GM12878 (cell line): ENCODE measurements around the gene CYP26A1. TPM values are rescaled to one million over a fixed set of nuclear protein-coding genes. Genes with fewer than 3 reads are reported as not detected.

Experiments
- ATAC-seq: fragments of 200-7000 bp; cut with Tn5 transposase; 3 replicates; pipeline ENCODE4 v1.9.1; 2020; ENCODE audit warnings: mild to moderate bottlenecking, moderate library complexity
- BruUV-seq: library from RNA; stranded (reverse); fragments of 400-500 nt; replicated peaks from 2 replicates; lab custom pipeline; 2021; lab: Mats Ljungman, UMichigan
- CTCF ChIA-PET: fragments of 300-600 bp; sonication (Branson Sonifier 250); formaldehyde crosslinking; extraction: SDS; loops from one replicate; lab custom pipeline; 2021; ENCODE audit warnings: inconsistent platforms; lab: Yijun Ruan, JAX
- POLR2A ChIA-PET: fragments of 350-600 bp; formaldehyde crosslinking; extraction: SDS; loops from one replicate; lab custom pipeline; 2021; ENCODE audit warnings: inconsistent platforms; lab: Charles Lee
- RAD21 ChIA-PET: fragments of 300-600 bp; sonication (Branson Sonifier 250); formaldehyde crosslinking; loops from one replicate; lab custom pipeline; 2023; ENCODE audit warnings: antibody characterized with exemption; ENCODE audit not compliant: unreplicated experiment; lab: Charles Lee
- SMC1A ChIA-PET: fragments of 300-600 bp; sonication (Branson Sonifier 250); formaldehyde crosslinking; loops from one replicate; lab custom pipeline; 2023; ENCODE audit not compliant: unreplicated experiment, uncharacterized antibody; lab: Charles Lee
- DNase-seq: peaks from one replicate; pipeline ENCODE4 v3.0.0-alpha.2; 2011; ENCODE audit warnings: low read depth, low spot score
- FAIRE-seq: peaks from 3 replicates; lab custom pipeline; 2011; peaks lifted over from hg19 to GRCh38; lab: Jason Lieb, UNC
- H2AFZ ChIP-seq: 2 replicates; pipeline ENCODE4 v1.6.0; 2011; ENCODE audit warnings: low read depth, low read length, control low read depth; ENCODE audit not compliant: control insufficient read depth
- H3K27ac ChIP-seq: 2 replicates; pipeline ENCODE4 v1.5.1; 2011; ENCODE audit warnings: control low read depth; ENCODE audit not compliant: control insufficient read depth, insufficient read depth
- H3K27me3 ChIP-seq, 2 experiments: replicated peaks in 1 of 2; 2 replicates each; pipeline versions ENCODE4 v1.6.0 to v1.6.1; 2011; ENCODE audit warnings: low read length in 1 of 2; ENCODE audit not compliant: control insufficient read depth in 2 of 2, insufficient read depth in 2 of 2
- H3K36me3 ChIP-seq, 2 experiments: 2 replicates each; pipeline ENCODE4 v1.5.1; 2011; ENCODE audit warnings: low read length in 1 of 2; ENCODE audit not compliant: control insufficient read depth in 2 of 2, insufficient read depth in 2 of 2
- H3K4me1 ChIP-seq: 2 replicates; pipeline ENCODE4 v1.6.1; 2011; ENCODE audit warnings: mild to moderate bottlenecking, low read length, moderate library complexity, mixed read lengths; ENCODE audit not compliant: control insufficient read depth, insufficient read depth
- H3K4me2 ChIP-seq: 2 replicates; pipeline ENCODE4 v1.6.0; 2011; ENCODE audit warnings: control low read depth; ENCODE audit not compliant: control insufficient read depth, insufficient read depth
- H3K4me3 ChIP-seq: fragments of 200-600 bp; sonication (generic); 2 replicates; pipeline ENCODE4 v1.5.1; 2016
- H3K79me2 ChIP-seq: 2 replicates; pipeline ENCODE4 v1.6.0; 2011; ENCODE audit warnings: low read length; ENCODE audit not compliant: control insufficient read depth, insufficient read depth
- H3K9ac ChIP-seq: 2 replicates; pipeline ENCODE4 v1.8.0; 2011; ENCODE audit warnings: low read length, control low read depth, mixed read lengths; ENCODE audit not compliant: control insufficient read depth, insufficient read depth
- H3K9me3 ChIP-seq: replicated peaks from 3 replicates; pipeline ENCODE4 v1.5.1; 2011; ENCODE audit warnings: mild to moderate bottlenecking, low read length; ENCODE audit not compliant: control insufficient read depth, insufficient read depth
- H4K20me1 ChIP-seq: 2 replicates; pipeline ENCODE4 v1.6.0; 2011; ENCODE audit not compliant: control insufficient read depth, insufficient read depth
- BACH1 ChIP-seq: fragments of 450-650 bp; IDR thresholded peaks from 2 replicates; pipeline ENCODE4 v1.6.1; 2017; ENCODE audit warnings: mild to moderate bottlenecking, borderline replicate concordance
- CEBPB ChIP-seq, 2 experiments: fragments of 150-350 bp in 1 of 2; IDR thresholded peaks; 2 replicates each; pipeline ENCODE4 v1.6.1; 2012 to 2014; ENCODE audit warnings: low read depth in 2 of 2, low read length in 2 of 2, borderline replicate concordance in 1 of 2, inconsistent platforms in 1 of 2
- ETV6 ChIP-seq, 2 experiments: fragments of 450-650 bp in 1 of 2; IDR thresholded peaks in 1 of 2; conservative IDR thresholded peaks in 1 of 2; 2 replicates each; pipeline ENCODE4 v1.6.1; 2014; ENCODE audit warnings: antibody characterized with exemption in 1 of 2, borderline replicate concordance in 1 of 2, low read depth in 1 of 2, mild to moderate bottlenecking in 1 of 2, moderate library complexity in 1 of 2
- HDAC2 ChIP-seq: fragments of 200-600 bp; sonication (generic); IDR thresholded peaks from 2 replicates; pipeline ENCODE4 v1.6.1; 2017
- IRF4 ChIP-seq: IDR thresholded peaks from 2 replicates; pipeline ENCODE4 v1.6.1; 2011; ENCODE audit warnings: low read depth, low read length
- JUNB ChIP-seq: IDR thresholded peaks from 2 replicates; pipeline ENCODE4 v1.6.1; 2016; ENCODE audit warnings: antibody characterized with exemption, mild to moderate bottlenecking
- NFIC ChIP-seq: IDR thresholded peaks from 2 replicates; pipeline ENCODE4 v1.6.1; 2012; ENCODE audit warnings: low read depth, mild to moderate bottlenecking, inconsistent platforms, low read length, moderate library complexity
- POLR2AphosphoS5 ChIP-seq: IDR thresholded peaks from 2 replicates; pipeline ENCODE4 v1.6.1; 2011; ENCODE audit warnings: mild to moderate bottlenecking, low read length, inconsistent platforms
- RAD21 ChIP-seq: IDR thresholded peaks from 2 replicates; pipeline ENCODE4 v1.6.1; 2011; ENCODE audit warnings: mild to moderate bottlenecking, low read depth, low read length, moderate library complexity; ENCODE audit not compliant: insufficient read depth
- RAD51 ChIP-seq: fragments of 450-650 bp; IDR thresholded peaks from 2 replicates; pipeline ENCODE4 v1.6.1; 2016; ENCODE audit warnings: moderate library complexity, mild to moderate bottlenecking, inconsistent platforms
- RB1 ChIP-seq: fragments of 450-650 bp; formaldehyde crosslinking; IDR thresholded peaks from 2 replicates; pipeline ENCODE4 v1.6.1; 2017; ENCODE audit warnings: mild to moderate bottlenecking, borderline replicate concordance
- TAF1 ChIP-seq: IDR thresholded peaks from 2 replicates; pipeline ENCODE4 v1.6.1; 2011; ENCODE audit warnings: mild to moderate bottlenecking, low read depth, low read length, borderline replicate concordance
- YBX1 ChIP-seq: fragments of 450-650 bp; IDR thresholded peaks from 2 replicates; pipeline ENCODE4 v1.6.1; 2016; ENCODE audit warnings: antibody characterized with exemption
- ZNF207 ChIP-seq: fragments of 450-650 bp; IDR thresholded peaks from 2 replicates; pipeline ENCODE4 v1.6.1; 2014; ENCODE audit warnings: antibody characterized with exemption, mild to moderate bottlenecking, borderline replicate concordance
- ZNF687 ChIP-seq: fragments of 450-650 bp; IDR thresholded peaks from 2 replicates; pipeline ENCODE4 v1.6.1; 2017; ENCODE audit warnings: mild to moderate bottlenecking, moderate library complexity
- WGBS: methylation state at CpG from one replicate; pipeline ENCODE4 v1.1.6; 2016; ENCODE audit warnings: low lambda C conversion rate; ENCODE audit not compliant: insufficient replicate concordance, insufficient coverage; ENCODE audit errors: missing lambda C conversion rate; 5-methylcytosine and 5-hydroxymethylcytosine counted together
- in situ Hi-C: fragments of 300-500 bp; cut with MboI; formaldehyde crosslinking; loops from 9 replicates; pipeline ENCODE4 v1.14.3; 2018; ENCODE audit warnings: mixed read lengths
- intact Hi-C: fragments of 100-400 bp; cut with micrococcal nuclease; formaldehyde crosslinking; loops from one replicate; pipeline ENCODE4 v1.14.2; 2022; ENCODE audit not compliant: unreplicated experiment
- polyA plus RNA-seq, 11 experiments: library from polyadenylated mRNA; depleted of rRNA in 4 of 11; unstranded in 6 of 11; stranded (reverse) in 5 of 11; fragments of >200 nt; fragmentation: Nextera tagmentation in 4 of 11; fragmentation: Illumina TruSeq in 1 of 11; extraction: Ambion mirVana in 4 of 11; extraction: Trizol in 1 of 11; gene quantifications; 1 replicate in 1 of 11; 2 replicates in 10 of 11; pipeline versions ENCODE4 v1.2.1 to v1.2.3, GENCODE V29; 2011 to 2016; ENCODE audit warnings: inconsistent platforms in 2 of 11, missing spikeins in 2 of 11, low read depth in 1 of 11
- total RNA-seq, 4 experiments: library from RNA; depleted of rRNA in 3 of 4; stranded (reverse); fragments of >200 nt in 3 of 4; fragmentation: Illumina TruSeq in 1 of 4; extraction: Trizol in 1 of 4; gene quantifications; 2 replicates each; pipeline versions ENCODE4 v1.2.1 to v1.2.3, GENCODE V29; 2013 to 2021
- TF ChIP-seq, protein P1 (sequence below): fragments of 450-650 bp; IDR thresholded peaks from 2 replicates; pipeline ENCODE4 v1.6.1; 2016; ENCODE audit warnings: mild to moderate bottlenecking
- TF ChIP-seq, protein P2 (sequence below): fragments of 450-650 bp; IDR thresholded peaks from 2 replicates; pipeline ENCODE4 v1.6.1; 2017; ENCODE audit warnings: borderline replicate concordance

The CYP26A1 gene
- total and polyA plus RNA-seq, 10 of the 15 experiments (the other 5 are each of a cell fraction or from before 2014, with no cell fraction given): not detected

GRCh38 chr10:93083743-93084539 is 10.2 kb downstream of the CYP26A1 start:
- no peaks in the 10 kb centered on the region for H3K9me3 ChIP-seq
- no peaks in the 10 kb centered on the region for H4K20me1 ChIP-seq
- H2AFZ ChIP-seq: no peak overlapping the region
- RAD21 ChIA-PET: no interaction called here
- in situ Hi-C loops: loop anchor here (5.0 kb wide), 2 partner anchors 208 to 268 kb away; no protein-coding TSS in a partner anchor
- no peaks in the 10 kb centered on the region for H3K36me3 ChIP-seq
- TF ChIP-seq TAF1: no peak
- TF ChIP-seq RB1: no peak
- no peak for TF ChIP-seq CEBPB (IDR thresholded peaks at IDR 0.05; ENCODE audit: borderline replicate concordance in 1 of 2, low read depth in 2 of 2, low read length in 2 of 2)
- no peak for TF ChIP-seq RAD21
- no peak for TF ChIP-seq JUNB
- no peak for TF ChIP-seq ZNF687
- TF ChIP-seq BACH1: no peak
- TF ChIP-seq NFIC: no peak
- no peak for TF ChIP-seq IRF4
- TF ChIP-seq, protein P1, sequence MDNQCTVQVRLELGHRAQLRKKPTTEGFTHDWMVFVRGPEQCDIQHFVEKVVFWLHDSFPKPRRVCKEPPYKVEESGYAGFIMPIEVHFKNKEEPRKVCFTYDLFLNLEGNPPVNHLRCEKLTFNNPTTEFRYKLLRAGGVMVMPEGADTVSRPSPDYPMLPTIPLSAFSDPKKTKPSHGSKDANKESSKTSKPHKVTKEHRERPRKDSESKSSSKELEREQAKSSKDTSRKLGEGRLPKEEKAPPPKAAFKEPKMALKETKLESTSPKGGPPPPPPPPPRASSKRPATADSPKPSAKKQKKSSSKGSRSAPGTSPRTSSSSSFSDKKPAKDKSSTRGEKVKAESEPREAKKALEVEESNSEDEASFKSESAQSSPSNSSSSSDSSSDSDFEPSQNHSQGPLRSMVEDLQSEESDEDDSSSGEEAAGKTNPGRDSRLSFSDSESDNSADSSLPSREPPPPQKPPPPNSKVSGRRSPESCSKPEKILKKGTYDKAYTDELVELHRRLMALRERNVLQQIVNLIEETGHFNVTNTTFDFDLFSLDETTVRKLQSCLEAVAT: no peak
- no peak for TF ChIP-seq HDAC2
- TF ChIP-seq RAD51: no peak
- TF ChIP-seq, protein P2, sequence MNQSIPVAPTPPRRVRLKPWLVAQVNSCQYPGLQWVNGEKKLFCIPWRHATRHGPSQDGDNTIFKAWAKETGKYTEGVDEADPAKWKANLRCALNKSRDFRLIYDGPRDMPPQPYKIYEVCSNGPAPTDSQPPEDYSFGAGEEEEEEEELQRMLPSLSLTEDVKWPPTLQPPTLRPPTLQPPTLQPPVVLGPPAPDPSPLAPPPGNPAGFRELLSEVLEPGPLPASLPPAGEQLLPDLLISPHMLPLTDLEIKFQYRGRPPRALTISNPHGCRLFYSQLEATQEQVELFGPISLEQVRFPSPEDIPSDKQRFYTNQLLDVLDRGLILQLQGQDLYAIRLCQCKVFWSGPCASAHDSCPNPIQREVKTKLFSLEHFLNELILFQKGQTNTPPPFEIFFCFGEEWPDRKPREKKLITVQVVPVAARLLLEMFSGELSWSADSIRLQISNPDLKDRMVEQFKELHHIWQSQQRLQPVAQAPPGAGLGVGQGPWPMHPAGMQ: no peak
- no peak for TF ChIP-seq POLR2AphosphoS5
- TF ChIP-seq YBX1: no peak
- TF ChIP-seq ZNF207: no peak
- no peak for TF ChIP-seq ETV6 (conservative IDR thresholded peaks at IDR 0.05 in 1 of 2, IDR thresholded peaks at IDR 0.05 in 1 of 2; ENCODE audit: borderline replicate concordance in 1 of 2, low read depth in 1 of 2)
- no peak overlapping the region for H3K4me2 ChIP-seq
- H3K9ac ChIP-seq: no peak overlapping the region
- DNase-seq (no peak), FAIRE-seq (no peak), ATAC-seq (no peak)
- H3K27me3 ChIP-seq: peaks cover 0 to 1% of the 10 kb centered on the region in 2 experiments; a peak in 2 of 4 replicates
- intact Hi-C loops: loop anchor here (5.0 kb wide), 1 partner anchor 117 kb away; no protein-coding TSS in a partner anchor
- BruUV-seq: no TSS peak
- SMC1A ChIA-PET: interaction anchor here (2.7 kb wide), 1 partner anchor 31 kb away, joined by 11 read pairs; no protein-coding TSS in a partner anchor
- POLR2A ChIA-PET: no interaction called here
- WGBS: 60% methylated on average over 7 of the region's 7 CpGs
- no peak overlapping the region for H3K4me3 ChIP-seq
- H3K79me2 ChIP-seq: no peaks in the 10 kb centered on the region
- CTCF ChIA-PET: interaction anchor here (6.3 kb wide), 1 partner anchor 268 kb away, joined by 44 read pairs; no protein-coding TSS in a partner anchor
- H3K27ac ChIP-seq: no peak overlapping the region
- peaks cover 5% of the 10 kb centered on the region; the same call in 1 of the 2 replicates for H3K4me1 ChIP-seq
